SK-N-SH (cell line): Measurements from ENCODE around the gene CCDC40. TPM values are rescaled to one million over a fixed set of nuclear protein-coding genes. Genes with fewer than 3 reads are reported as not detected.

Experiments
- CTCF ChIA-PET: fragments of 300-600, 350-600 bp; formaldehyde crosslinking; extraction: SDS; loops from one replicate; lab custom pipeline; 2021; lab: Yijun Ruan, JAX
- POLR2A ChIA-PET: fragments of 350-600 bp; sonication (Branson Sonifier 250); formaldehyde crosslinking; extraction: SDS; loops from one replicate; lab custom pipeline; 2020; ENCODE audit warnings: antibody characterized with exemption, inconsistent platforms; lab: Yijun Ruan, JAX
- DNase-seq: peaks from one replicate; pipeline ENCODE4 v3.0.0; 2012
- H2AFZ ChIP-seq: fragments of 200-600 bp; sonication (generic); 2 replicates; pipeline ENCODE4 v1.8.1; 2016; ENCODE audit warnings: antibody characterized with exemption, mild to moderate bottlenecking, low read depth
- H3F3A ChIP-seq: fragments of 200-600 bp; sonication (generic); replicated peaks from 2 replicates; pipeline ENCODE3; 2016; ENCODE audit warnings: antibody characterized with exemption, mild to moderate bottlenecking; ENCODE audit not compliant: insufficient read depth
- H3K27ac ChIP-seq, 2 experiments: fragments of 200-500 bp in 1 of 2; fragments of 200-600 bp in 1 of 2; sonication (Bioruptor generic) in 1 of 2; sonication (generic), shearing (Covaris generic) in 1 of 2; 2 replicates each; pipeline versions ENCODE4 v1.5.1 to v1.6.1; 2014 to 2016; ENCODE audit warnings: low read depth in 2 of 2, inconsistent platforms in 1 of 2, low read length in 1 of 2, mild to moderate bottlenecking in 1 of 2, mixed read lengths in 1 of 2
- H3K27me3 ChIP-seq: fragments of 200-600 bp; sonication (generic), shearing (Covaris generic); 2 replicates; pipeline ENCODE4 v1.6.1; 2016; ENCODE audit warnings: mixed run types; ENCODE audit not compliant: insufficient read depth
- H3K36me3 ChIP-seq, 2 experiments: fragments of 200-500 bp in 1 of 2; fragments of 200-600 bp in 1 of 2; sonication (Bioruptor generic) in 1 of 2; sonication (generic) in 1 of 2; replicated peaks in 1 of 2; 2 replicates each; pipeline versions ENCODE3 to v1.5.1; 2014 to 2016; ENCODE audit warnings: low read length in 1 of 2, mild to moderate bottlenecking in 1 of 2; ENCODE audit not compliant: insufficient read depth in 2 of 2, control insufficient read depth in 1 of 2
- H3K4me1 ChIP-seq, 2 experiments: fragments of 200-500 bp in 1 of 2; fragments of 200-600 bp in 1 of 2; sonication (Bioruptor generic) in 1 of 2; sonication (generic), shearing (Covaris generic) in 1 of 2; 2 replicates each; pipeline versions ENCODE4 v1.5.1 to v1.6.1; 2014 to 2016; ENCODE audit warnings: low read depth in 1 of 2, low read length in 1 of 2, mixed run types in 1 of 2; ENCODE audit not compliant: insufficient read depth in 2 of 2, control insufficient read depth in 1 of 2
- H3K4me2 ChIP-seq: fragments of 200-600 bp; sonication (generic), shearing (Covaris generic); 2 replicates; pipeline ENCODE4 v1.6.1; 2017; ENCODE audit warnings: mixed run types
- H3K4me3 ChIP-seq, 2 experiments: fragments of 200-500 bp in 1 of 2; fragments of 200-600 bp in 1 of 2; sonication (Bioruptor generic) in 1 of 2; sonication (generic), shearing (Covaris generic) in 1 of 2; 2 replicates each; pipeline versions ENCODE4 v1.5.1 to v1.8.1; 2014 to 2016; ENCODE audit warnings: low read depth in 2 of 2, inconsistent platforms in 1 of 2, low read length in 1 of 2, mild to moderate bottlenecking in 1 of 2, mixed read lengths in 1 of 2, moderate library complexity in 1 of 2
- H3K79me2 ChIP-seq: fragments of 200-600 bp; sonication (generic); 2 replicates; pipeline ENCODE4 v1.8.1; 2017; ENCODE audit warnings: mild to moderate bottlenecking; ENCODE audit not compliant: insufficient read depth
- H3K9ac ChIP-seq: fragments of 200-600 bp; sonication (generic); 2 replicates; pipeline ENCODE4 v1.6.1; 2017; ENCODE audit warnings: mixed run types
- H3K9me2 ChIP-seq: fragments of 200-600 bp; sonication (generic); 2 replicates; pipeline ENCODE4 v1.6.1; 2017; ENCODE audit warnings: mixed run types
- H3K9me3 ChIP-seq: fragments of 200-600 bp; sonication (generic); 2 replicates; pipeline ENCODE4 v1.6.1; 2017; ENCODE audit warnings: mixed run types, mild to moderate bottlenecking, moderate library complexity
- H4K20me1 ChIP-seq: fragments of 200-600 bp; sonication (generic); 2 replicates; pipeline ENCODE4 v1.6.1; 2017; ENCODE audit warnings: mild to moderate bottlenecking, mixed run types; ENCODE audit not compliant: insufficient read depth
- CHD2 ChIP-seq: fragments of 150-350 bp; IDR thresholded peaks from 2 replicates; pipeline ENCODE4 v1.6.1; 2018; ENCODE audit warnings: low read length; ENCODE audit not compliant: partially characterized antibody
- EP300 ChIP-seq, 2 experiments: IDR thresholded peaks; 2 replicates each; pipeline versions ENCODE4 v1.4.0 to v1.6.1; 2012; ENCODE audit warnings: borderline replicate concordance in 1 of 2, low read depth in 1 of 2, low read length in 1 of 2
- EZH2phosphoT487 ChIP-seq: fragments of 200-600 bp; sonication (generic); IDR thresholded peaks from 2 replicates; pipeline ENCODE4 v1.6.1; 2017; ENCODE audit warnings: low read depth, mixed run types, mild to moderate bottlenecking, antibody characterized with exemption, moderate library complexity, borderline replicate concordance
- FOSL2 ChIP-seq: IDR thresholded peaks from 2 replicates; pipeline ENCODE4 v1.4.0; 2012; ENCODE audit warnings: low read depth, mild to moderate bottlenecking, moderate library complexity, borderline replicate concordance
- GATA2 ChIP-seq: sonication (generic); formaldehyde crosslinking; IDR thresholded peaks from 2 replicates; pipeline ENCODE4 v1.5.0; 2020; ENCODE audit warnings: mild to moderate bottlenecking, missing genetic modification reagents
- MEF2A ChIP-seq: IDR thresholded peaks from 2 replicates; pipeline ENCODE4 v1.4.0; 2012; ENCODE audit warnings: low read depth, borderline replicate concordance
- MXI1 ChIP-seq: IDR thresholded peaks from 2 replicates; pipeline ENCODE4 v1.6.1; 2012; ENCODE audit warnings: mild to moderate bottlenecking, low read depth, low read length, improper control_type of control experiment
- NRF1 ChIP-seq: IDR thresholded peaks from 2 replicates; pipeline ENCODE4 v1.6.1; 2012; ENCODE audit warnings: low read depth, mild to moderate bottlenecking, low read length
- PBX3 ChIP-seq: IDR thresholded peaks from 2 replicates; pipeline ENCODE4; 2012
- RAD21 ChIP-seq: IDR thresholded peaks from 2 replicates; pipeline ENCODE4 v1.6.1; 2012; ENCODE audit warnings: mild to moderate bottlenecking, low read length
- RCOR1 ChIP-seq: fragments of 150-350 bp; IDR thresholded peaks from 2 replicates; pipeline ENCODE4 v1.6.1; 2017; ENCODE audit warnings: antibody characterized with exemption, low read length
- RXRA ChIP-seq: IDR thresholded peaks from 2 replicates; pipeline ENCODE4 v1.4.0; 2012; ENCODE audit warnings: low read depth, mild to moderate bottlenecking, borderline replicate concordance
- SIN3A ChIP-seq: IDR thresholded peaks from 2 replicates; pipeline ENCODE4 v1.6.1; 2012; ENCODE audit warnings: low read depth, mild to moderate bottlenecking, low read length, moderate library complexity, borderline replicate concordance
- TCF12 ChIP-seq: IDR thresholded peaks from 2 replicates; pipeline ENCODE4 v1.4.0; 2012
- TEAD4 ChIP-seq: IDR thresholded peaks from 2 replicates; pipeline ENCODE4 v1.4.0; 2012; ENCODE audit warnings: mild to moderate bottlenecking, borderline replicate concordance; ENCODE audit not compliant: insufficient read depth
- USF1 ChIP-seq: IDR thresholded peaks from 2 replicates; pipeline ENCODE4 v1.4.0; 2012; ENCODE audit warnings: low read depth, borderline replicate concordance
- USF2 ChIP-seq: fragments of 150-350 bp; IDR thresholded peaks from 2 replicates; pipeline ENCODE4 v1.6.1; 2017; ENCODE audit warnings: antibody characterized with exemption, low read length, low read depth, borderline replicate concordance
- YY1 ChIP-seq: IDR thresholded peaks from 2 replicates; pipeline ENCODE4 v1.4.0; 2012; ENCODE audit warnings: low read depth, mild to moderate bottlenecking
- WGBS: methylation state at CpG from one replicate; pipeline ENCODE4 v1.1.6; 2017; ENCODE audit warnings: low lambda C conversion rate; 5-methylcytosine and 5-hydroxymethylcytosine counted together
- polyA plus RNA-seq, 3 experiments: library from polyadenylated mRNA; depleted of rRNA; stranded (reverse); fragments of >200 nt; gene quantifications; 2 replicates each; pipeline ENCODE4 v1.2.3, GENCODE V29; 2012
- TF ChIP-seq, protein P1 (sequence below): fragments of 200-600 bp; sonication (generic); IDR thresholded peaks from 2 replicates; pipeline ENCODE4 v1.6.1; 2017; ENCODE audit warnings: antibody characterized with exemption, mild to moderate bottlenecking, moderate library complexity
- TF ChIP-seq, protein P2 (sequence below): IDR thresholded peaks from 2 replicates; pipeline ENCODE4 v1.4.0; 2012; ENCODE audit warnings: low read depth

CCDC40 gene
- polyA plus RNA-seq, 1 of the 3 experiments (the other 2 are of a cell fraction): 17.3 TPM

- no peak for TF ChIP-seq EZH2phosphoT487
- no peak for TF ChIP-seq MEF2A
- TF ChIP-seq, protein P1, sequence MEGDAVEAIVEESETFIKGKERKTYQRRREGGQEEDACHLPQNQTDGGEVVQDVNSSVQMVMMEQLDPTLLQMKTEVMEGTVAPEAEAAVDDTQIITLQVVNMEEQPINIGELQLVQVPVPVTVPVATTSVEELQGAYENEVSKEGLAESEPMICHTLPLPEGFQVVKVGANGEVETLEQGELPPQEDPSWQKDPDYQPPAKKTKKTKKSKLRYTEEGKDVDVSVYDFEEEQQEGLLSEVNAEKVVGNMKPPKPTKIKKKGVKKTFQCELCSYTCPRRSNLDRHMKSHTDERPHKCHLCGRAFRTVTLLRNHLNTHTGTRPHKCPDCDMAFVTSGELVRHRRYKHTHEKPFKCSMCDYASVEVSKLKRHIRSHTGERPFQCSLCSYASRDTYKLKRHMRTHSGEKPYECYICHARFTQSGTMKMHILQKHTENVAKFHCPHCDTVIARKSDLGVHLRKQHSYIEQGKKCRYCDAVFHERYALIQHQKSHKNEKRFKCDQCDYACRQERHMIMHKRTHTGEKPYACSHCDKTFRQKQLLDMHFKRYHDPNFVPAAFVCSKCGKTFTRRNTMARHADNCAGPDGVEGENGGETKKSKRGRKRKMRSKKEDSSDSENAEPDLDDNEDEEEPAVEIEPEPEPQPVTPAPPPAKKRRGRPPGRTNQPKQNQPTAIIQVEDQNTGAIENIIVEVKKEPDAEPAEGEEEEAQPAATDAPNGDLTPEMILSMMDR: no peak
- TF ChIP-seq RAD21: no peak
- no peak for TF ChIP-seq FOSL2
- TF ChIP-seq, all 33 proteins: peak for 0
These were observed 85.7 kb downstream of the CCDC40 start (continued) for GRCh38 chr17:80122026-80122575.

- 73% methylated on average over 6 of the region's 6 CpGs for WGBS
These were observed 86.6 kb downstream of the CCDC40 start for GRCh38 chr17:80122926-80123505.

More at GRCh38 chr17:80122926-80123505, 86.6 kb downstream of the CCDC40 start:
- no peaks in the 10 kb centered on the region for H4K20me1 ChIP-seq
- H3K9me2 ChIP-seq: no peaks in the 10 kb centered on the region
- ChIA-PET POLR2A (no interaction called here), CTCF (interaction anchor here (1.0 to 2.1 kb wide), 2 partner anchors 19 to 22 kb away, joined by 4 to 8 read pairs; partner anchors contain the start of gene GAA)
- no peak overlapping the region for H3K4me3 ChIP-seq
- H3K9ac ChIP-seq: no peak overlapping the region
- no peak overlapping the region for H2AFZ ChIP-seq
- no peaks in the 10 kb centered on the region for H3K79me2 ChIP-seq
- H3K4me2 ChIP-seq: no peak overlapping the region
- TF ChIP-seq GATA2 (CRISPR knock-in tag) (no peak), RAD21 (no peak), MXI1 (no peak), SIN3A (no peak), RCOR1 (no peak), YY1 (no peak), NRF1 (no peak), TEAD4 (no peak), PBX3 (no peak), RXRA (no peak), TCF12 (no peak), USF2 (no peak), USF1 (no peak), FOSL2 (no peak), EP300 (IDR thresholded peaks at IDR 0.05; ENCODE audit: borderline replicate concordance in 1 of 2, low read depth in 1 of 2, low read length in 1 of 2) (no peak), CHD2 (no peak)
- TF ChIP-seq, protein P2, sequence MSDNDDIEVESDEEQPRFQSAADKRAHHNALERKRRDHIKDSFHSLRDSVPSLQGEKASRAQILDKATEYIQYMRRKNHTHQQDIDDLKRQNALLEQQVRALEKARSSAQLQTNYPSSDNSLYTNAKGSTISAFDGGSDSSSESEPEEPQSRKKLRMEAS: no peak
- H3K4me1 ChIP-seq: no peaks in the 10 kb centered on the region
- no peak for DNase-seq
- H3K27ac ChIP-seq: no peak overlapping the region
- H3F3A ChIP-seq: no peaks in the 10 kb centered on the region
- H3K9me3 ChIP-seq: no peaks in the 10 kb centered on the region
- H3K27me3 ChIP-seq: no peaks in the 10 kb centered on the region
- peaks cover 0 to 2% of the 10 kb centered on the region in 2 experiments for H3K36me3 ChIP-seq
